Left forelimb (tissue), 1 donor: ENCODE measurements around the gene E2F1.

Experiments
- DNase-seq: peaks from one replicate; pipeline ENCODE4 v3.0.0-alpha.2; 2018; ENCODE audit warnings: low spot score

E2F1 gene

GRCh38 chr20:33672426-33673113, 13.6 kb downstream of the E2F1 start:
- DNase-seq = no peak

GRCh38 chr20:33671573-33672288, 14.5 kb downstream of the E2F1 start:
- no peak for DNase-seq

- DNase-seq = no peak
These were observed 15.3 kb downstream of the E2F1 start for GRCh38 chr20:33670715-33671499.

GRCh38 chr20:33669873-33670640, 16.1 kb downstream of the E2F1 start:
- DNase-seq = no peak

GRCh38 chr20:33669224-33669623, 17.0 kb downstream of the E2F1 start:
- no peak for DNase-seq

- DNase-seq = no peak
These were observed 17.6 kb downstream of the E2F1 start for GRCh38 chr20:33668466-33669155.

GRCh38 chr20:33667676-33668465, 18.3 kb downstream of the E2F1 start:
- DNase-seq = peak; percentile 86

GRCh38 chr20:33667245-33667675, 18.9 kb downstream of the E2F1 start:
- no peak for DNase-seq

GRCh38 chr20:33666293-33667244, 19.6 kb downstream of the E2F1 start, which contains the start of gene ACTL10:
Gene ACTL10, plus strand, starts transcription at chr20:33666943. Its CDS starts 555 bp downstream, at chr20:33667498.
- peak; percentile 90 for DNase-seq

- DNase-seq = no peak
These were observed 21.4 kb downstream of the E2F1 start for GRCh38 chr20:33664762-33665144.

GRCh38 chr20:33664085-33664761, 22.0 kb downstream of the E2F1 start:
- no peak for DNase-seq

GRCh38 chr20:33663161-33664084, 22.8 kb downstream of the E2F1 start:
- peak; percentile 85 for DNase-seq

- no peak for DNase-seq
These were observed 24.0 kb downstream of the E2F1 start, which contains the start of gene C20orf144 for GRCh38 chr20:33662172-33662571. Gene C20orf144, plus strand, starts transcription at chr20:33662327. Its CDS starts 19 bp downstream, at chr20:33662346.

- DNase-seq = no peak
These were observed 25.5 kb downstream of the E2F1 start for GRCh38 chr20:33660685-33661058.

GRCh38 chr20:33660035-33660684, 26.0 kb downstream of the E2F1 start:
- DNase-seq = no peak

- no peak for DNase-seq
These were observed 26.7 kb downstream of the E2F1 start for GRCh38 chr20:33659341-33660034.
